Type B pancreatic cell (in vitro differentiated cells): ENCODE data around the gene UCHL1. TPM values are rescaled to one million over a fixed set of nuclear protein-coding genes. Genes with fewer than 3 reads are reported as not detected.
A peak's percentile ranks its signal among the peaks of the same experiment; 100 is the strongest.

Experiments used
- DNase-seq: peaks from one replicate; pipeline ENCODE4 v3.0.0; 2021; ENCODE audit warnings: mixed read lengths; ENCODE audit not compliant: unreplicated experiment; ENCODE audit errors: extremely low spot score
- H3K27ac Mint-ChIP-seq: 2 replicates; pipeline ENCODE4 v1.8.0; 2021; ENCODE audit warnings: mild to moderate bottlenecking, mixed read lengths
- H3K27me3 Mint-ChIP-seq: 2 replicates; pipeline ENCODE4 v1.8.0; 2021; ENCODE audit warnings: mixed read lengths
- H3K36me3 Mint-ChIP-seq: 2 replicates; pipeline ENCODE4 v1.8.0; 2021; ENCODE audit warnings: mixed read lengths
- H3K4me1 Mint-ChIP-seq: one replicate; pipeline ENCODE4 v1.8.0; 2021; ENCODE audit warnings: mixed read lengths; ENCODE audit not compliant: unreplicated experiment
- H3K4me3 Mint-ChIP-seq: 2 replicates; pipeline ENCODE4 v1.8.0; 2021; ENCODE audit warnings: mild to moderate bottlenecking, mixed read lengths
- H3K9me3 Mint-ChIP-seq: 2 replicates; pipeline ENCODE4 v1.8.0; 2021; ENCODE audit warnings: mixed read lengths
- total RNA-seq: library from RNA; stranded (reverse); gene quantifications from 2 replicates; pipeline ENCODE4 v1.2.1, GENCODE V29; 2021; ENCODE audit warnings: low replicate concordance
- TF ChIP-seq, protein P1 (sequence below): fragments of 200-600 bp; sonication (generic); conservative IDR thresholded peaks from 2 replicates; pipeline ENCODE4 v1.5.0; 2021; ENCODE audit warnings: antibody characterized with exemption, mild to moderate bottlenecking

Gene UCHL1
- total RNA-seq, 1 donor from 2014 or later: 183 TPM

DNA sequence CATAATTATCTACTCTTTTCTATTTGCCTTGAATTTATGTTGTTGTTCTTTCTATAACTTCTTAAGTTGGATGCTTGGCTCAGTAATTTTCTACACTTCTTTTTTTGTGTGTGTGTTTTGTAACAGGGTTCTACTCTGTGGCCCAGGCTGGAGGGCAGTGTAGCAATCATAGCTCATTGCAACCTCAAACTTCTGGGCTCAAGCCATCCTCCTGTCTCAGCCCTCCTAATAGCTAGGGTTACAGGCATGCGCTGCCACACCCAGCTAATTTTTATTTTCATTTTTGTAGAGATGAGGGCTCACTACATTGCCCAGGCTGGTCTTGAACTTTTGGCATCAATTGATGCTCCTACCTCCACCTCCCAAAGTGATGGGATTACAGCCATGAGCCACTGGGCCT, 20.7 kb upstream of the UCHL1 start:
- no peaks in the 10 kb centered on the region for H3K27me3 Mint-ChIP-seq

DNA sequence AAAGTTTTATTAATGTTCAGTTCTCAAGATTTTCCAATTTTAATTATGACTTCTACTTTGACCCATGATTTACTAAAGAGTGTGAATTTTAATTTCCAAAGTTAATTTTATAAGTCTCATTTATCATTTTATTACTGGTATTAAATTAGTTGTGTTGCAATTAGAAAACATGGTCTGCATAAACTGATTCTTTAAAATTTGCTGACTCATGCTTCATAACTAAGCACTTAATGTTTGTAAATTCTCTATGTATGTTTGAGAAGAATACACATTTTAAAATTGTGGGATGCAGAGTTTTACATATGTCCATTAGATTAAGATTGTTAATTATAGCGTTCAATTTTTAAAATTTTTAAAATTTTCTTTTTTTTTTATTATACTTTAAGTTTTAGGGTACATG, 20.2 kb upstream of the UCHL1 start:
- no peak overlapping the region for H3K4me3 Mint-ChIP-seq
- H3K36me3 Mint-ChIP-seq: no peaks in the 10 kb centered on the region
- no peak for DNase-seq
- H3K27me3 Mint-ChIP-seq: no peaks in the 10 kb centered on the region
- TF ChIP-seq, protein P1, sequence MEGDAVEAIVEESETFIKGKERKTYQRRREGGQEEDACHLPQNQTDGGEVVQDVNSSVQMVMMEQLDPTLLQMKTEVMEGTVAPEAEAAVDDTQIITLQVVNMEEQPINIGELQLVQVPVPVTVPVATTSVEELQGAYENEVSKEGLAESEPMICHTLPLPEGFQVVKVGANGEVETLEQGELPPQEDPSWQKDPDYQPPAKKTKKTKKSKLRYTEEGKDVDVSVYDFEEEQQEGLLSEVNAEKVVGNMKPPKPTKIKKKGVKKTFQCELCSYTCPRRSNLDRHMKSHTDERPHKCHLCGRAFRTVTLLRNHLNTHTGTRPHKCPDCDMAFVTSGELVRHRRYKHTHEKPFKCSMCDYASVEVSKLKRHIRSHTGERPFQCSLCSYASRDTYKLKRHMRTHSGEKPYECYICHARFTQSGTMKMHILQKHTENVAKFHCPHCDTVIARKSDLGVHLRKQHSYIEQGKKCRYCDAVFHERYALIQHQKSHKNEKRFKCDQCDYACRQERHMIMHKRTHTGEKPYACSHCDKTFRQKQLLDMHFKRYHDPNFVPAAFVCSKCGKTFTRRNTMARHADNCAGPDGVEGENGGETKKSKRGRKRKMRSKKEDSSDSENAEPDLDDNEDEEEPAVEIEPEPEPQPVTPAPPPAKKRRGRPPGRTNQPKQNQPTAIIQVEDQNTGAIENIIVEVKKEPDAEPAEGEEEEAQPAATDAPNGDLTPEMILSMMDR: no peak
- H3K27ac Mint-ChIP-seq: no peak overlapping the region
- H3K4me1 Mint-ChIP-seq: no peaks in the 10 kb centered on the region
- no peaks in the 10 kb centered on the region for H3K9me3 Mint-ChIP-seq

More for the DNA sequence above, 20.7 kb upstream of the UCHL1 start:
- Mint-ChIP-seq H3K9me3 (no peaks in the 10 kb centered on the region), H3K27ac (no peak overlapping the region), H3K4me1 (no peaks in the 10 kb centered on the region), H3K4me3 (no peak overlapping the region), H3K36me3 (no peaks in the 10 kb centered on the region)
- no peak for DNase-seq
- TF ChIP-seq, protein P1: no peak

DNA sequence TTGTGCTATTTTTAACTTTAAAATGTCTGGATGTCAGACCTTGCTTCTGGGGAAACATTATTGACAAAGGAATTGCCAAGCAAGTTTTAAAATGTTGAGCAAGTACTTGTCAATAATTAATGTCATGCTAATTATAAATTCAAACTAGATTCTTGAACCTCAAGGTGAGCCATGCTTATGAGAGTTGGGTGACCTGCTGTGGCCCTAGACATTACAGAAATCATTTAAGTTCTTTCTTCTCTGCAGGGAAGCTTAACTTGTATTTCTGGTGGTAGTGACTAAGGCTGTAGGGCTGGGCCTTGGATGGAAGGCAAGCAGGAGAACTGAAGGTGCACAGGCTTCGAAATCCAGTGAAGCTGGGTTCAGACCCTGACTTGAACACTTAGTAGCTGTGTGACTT, 14.8 kb upstream of the UCHL1 start:
- H3K27ac Mint-ChIP-seq: peak overlapping the region; percentile 71

DNA sequence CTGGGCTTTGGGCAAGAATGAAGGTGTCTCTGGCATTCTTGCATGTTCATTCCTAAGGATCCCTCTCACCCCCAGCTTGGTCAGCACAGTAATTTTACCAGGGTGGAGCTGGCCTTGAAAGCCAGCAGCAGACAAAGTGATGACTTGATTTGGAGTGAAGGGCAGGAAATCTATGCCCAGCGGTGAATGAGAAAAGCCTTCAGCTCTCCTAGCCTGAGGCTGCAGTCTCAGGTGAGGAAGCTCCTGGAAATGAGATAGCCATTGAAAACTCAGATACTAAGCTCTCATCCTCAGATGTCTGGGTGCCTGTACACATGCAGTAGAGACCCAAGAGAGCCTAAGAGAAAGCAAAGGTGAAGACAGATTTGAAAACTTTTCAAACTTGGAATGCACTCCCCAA, 10.7 kb upstream of the UCHL1 start:
- Mint-ChIP-seq H3K9me3 (peaks cover 6% of the 10 kb centered on the region), H3K4me3 (no peak overlapping the region)

More for the DNA sequence above, 14.8 kb upstream of the UCHL1 start:
- Mint-ChIP-seq H3K36me3 (no peaks in the 10 kb centered on the region), H3K27me3 (no peaks in the 10 kb centered on the region), H3K9me3 (no peaks in the 10 kb centered on the region), H3K4me3 (no peak overlapping the region), H3K4me1 (no peaks in the 10 kb centered on the region)
- TF ChIP-seq, protein P1: no peak
- no peak for DNase-seq

DNA sequence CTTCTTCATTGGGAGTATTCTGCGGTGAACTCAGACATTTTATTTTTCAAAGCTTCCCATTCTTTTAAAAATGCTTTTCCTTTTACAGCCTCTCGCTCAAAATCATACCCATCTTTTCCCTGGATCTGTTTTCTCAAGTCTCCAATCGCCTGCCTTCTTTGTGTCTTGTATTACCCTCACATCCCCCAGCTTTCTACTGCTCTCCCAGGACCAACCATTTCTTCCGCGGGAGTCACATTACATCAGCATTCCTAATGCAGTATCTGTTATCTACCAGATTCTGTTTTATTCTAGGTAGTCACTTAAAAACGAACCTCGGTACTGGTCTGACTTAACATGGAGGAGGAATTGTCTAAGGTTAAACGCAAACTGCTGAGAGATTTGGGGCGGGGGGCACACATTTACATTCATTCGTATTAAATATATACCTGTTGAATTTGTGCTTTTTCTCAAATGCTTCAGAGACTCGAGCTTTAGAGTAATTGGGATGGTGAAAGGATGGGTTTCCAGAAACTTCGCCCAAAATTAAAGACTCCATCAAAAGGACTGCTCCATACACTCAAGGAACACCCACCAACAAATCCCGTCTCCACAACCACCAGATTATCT, 493 bp upstream of the UCHL1 start:
- peak overlapping the region; percentile 76 for H3K4me3 Mint-ChIP-seq
- TF ChIP-seq, protein P1: peak; percentile 38
- H3K4me1 Mint-ChIP-seq: peaks cover 21% of the 10 kb centered on the region
- no peak for DNase-seq
- H3K27me3 Mint-ChIP-seq: peaks cover 29% of the 10 kb centered on the region
- H3K36me3 Mint-ChIP-seq: peaks cover 7% of the 10 kb centered on the region
- peak overlapping the region; percentile 12 for H3K27ac Mint-ChIP-seq
- H3K9me3 Mint-ChIP-seq: no peaks in the 10 kb centered on the region

More for the DNA sequence above, 10.7 kb upstream of the UCHL1 start:
- TF ChIP-seq, protein P1: no peak
- no peak for DNase-seq
- Mint-ChIP-seq H3K27ac (no peak overlapping the region), H3K36me3 (no peaks in the 10 kb centered on the region), H3K4me1 (no peaks in the 10 kb centered on the region), H3K27me3 (peaks cover 12% of the 10 kb centered on the region)
